SKM-1 (cell line): Measurements from ENCODE around the gene FAF1.
"Not testable (repeated sequence)": the region's sequence is repeated elsewhere in the genome, so short reads cannot be mapped to it uniquely, and the experiment has no call there.

Experiments used
- DNase-seq: peaks from one replicate; lab custom pipeline; 2025; ENCODE audit not compliant: unreplicated experiment; lab: John Stamatoyannopoulos, UW

FAF1 gene

DNA sequence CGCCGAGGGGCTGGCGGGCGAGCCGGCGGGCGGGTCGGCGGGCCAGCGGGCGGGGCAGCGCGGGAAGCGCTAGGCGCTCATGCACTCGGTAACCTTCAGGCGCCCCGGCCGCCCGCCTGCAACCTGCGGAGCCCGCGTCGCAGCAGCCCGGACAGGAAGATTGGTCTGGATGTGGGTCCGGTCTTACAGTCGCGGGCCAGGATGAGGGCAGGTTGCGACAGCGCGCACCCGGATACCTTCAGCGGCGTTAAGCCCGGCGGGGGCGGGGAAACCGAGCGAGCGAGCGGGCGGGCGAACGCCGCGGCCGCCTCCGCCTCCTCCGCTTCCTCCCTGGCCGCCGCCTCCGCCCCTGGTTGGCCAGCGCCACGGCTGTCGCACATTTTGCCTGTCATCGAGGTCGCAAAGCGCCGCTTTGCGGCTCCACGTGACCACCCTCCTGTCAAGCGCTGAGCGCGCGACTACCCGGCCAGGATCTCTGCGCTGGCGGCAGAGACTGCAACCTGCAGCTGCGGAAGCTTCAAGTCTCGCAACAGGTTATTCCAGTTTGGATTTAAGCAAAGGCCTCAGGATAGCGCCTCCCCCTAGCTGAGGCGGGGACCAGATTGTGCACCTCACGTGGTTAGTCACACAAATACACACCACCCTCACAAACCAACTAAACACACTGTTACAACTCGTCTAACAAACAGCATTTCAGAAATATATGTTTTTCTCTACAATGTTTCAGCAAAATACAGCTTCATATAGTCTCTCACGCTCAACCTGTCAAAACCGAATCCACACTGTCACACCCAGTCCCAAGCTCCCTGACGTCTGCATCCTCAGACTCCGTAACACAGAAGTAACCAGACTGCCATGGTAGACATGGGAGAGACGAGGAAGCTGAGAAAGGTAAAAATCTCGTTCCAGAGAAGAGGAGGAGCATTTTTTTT lies at the start of gene FAF1:
TSS of gene FAF1 (minus strand) at position 355 of the 932 bp plus-strand sequence. CDS start 456 bp downstream, outside the sequence.
- DNase-seq = peak; percentile 91

GRCh38 chr1:51009381-51009780 lies 49.3 kb upstream of the FAF1 start:
- DNase-seq = no peak

DNA sequence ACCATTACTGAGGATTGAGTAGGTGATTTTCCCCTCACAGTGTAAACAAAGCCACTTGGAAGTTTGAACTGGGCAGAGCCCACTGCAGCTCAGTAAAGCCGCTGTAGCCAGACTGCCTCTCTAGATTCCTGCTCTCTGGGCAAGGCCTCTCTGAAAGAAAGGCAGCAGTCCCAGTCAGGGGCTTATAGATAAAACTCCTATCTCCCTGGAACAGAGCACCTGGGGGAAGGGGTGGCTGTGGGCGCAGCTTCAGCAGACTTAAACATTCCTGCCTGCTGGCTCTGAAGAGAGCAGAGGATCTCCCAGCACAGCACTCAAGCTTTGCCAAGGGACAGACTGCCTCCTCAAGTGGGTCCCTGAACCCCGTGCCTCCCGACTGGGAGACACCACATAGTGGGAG lies 45.5 kb upstream of the FAF1 start:
- not testable (repeated sequence) for DNase-seq

DNA sequence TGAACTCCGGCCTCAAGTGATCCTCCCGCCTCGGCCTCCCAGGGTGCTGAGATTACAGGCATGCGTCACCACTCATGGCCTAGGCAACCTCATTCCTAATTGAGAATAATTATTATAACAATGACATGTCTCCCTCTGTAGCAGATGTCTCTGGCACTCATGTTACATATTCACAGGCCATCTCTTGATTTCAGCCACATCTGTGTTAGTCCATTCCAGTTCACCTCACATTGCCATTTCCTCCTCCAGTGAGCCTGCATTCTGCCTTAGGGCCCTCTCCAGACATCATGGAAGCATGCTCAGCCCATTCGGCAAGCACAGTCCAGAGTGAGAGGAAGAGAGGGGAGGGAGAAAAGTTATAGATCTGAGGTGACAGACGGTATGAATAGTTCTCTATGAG lies 42.4 kb upstream of the FAF1 start:
- DNase-seq = no peak

- no peak for DNase-seq
Observed at GRCh38 chr1:51000651-51001050, 40.6 kb upstream of the FAF1 start.

GRCh38 chr1:51000160-51000559 lies 40.1 kb upstream of the FAF1 start:
- DNase-seq = no peak

DNA sequence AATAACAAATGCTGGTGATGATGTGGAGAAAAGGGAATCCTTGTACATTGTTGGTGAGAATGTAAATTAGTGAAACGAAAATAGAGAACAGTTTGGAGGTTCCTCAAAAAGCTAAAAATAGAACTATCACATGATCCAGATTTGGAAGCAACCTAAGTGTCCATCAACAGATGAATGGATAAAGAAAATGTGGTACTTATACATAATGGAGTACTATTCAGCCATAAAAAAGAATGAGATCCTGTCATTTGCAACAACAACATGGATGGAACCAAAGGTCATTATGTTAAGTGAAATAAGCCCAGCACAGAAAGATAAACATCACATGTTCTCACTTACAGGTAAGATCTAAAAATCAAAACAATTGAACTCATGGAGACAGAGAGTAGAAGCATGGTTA lies 39.3 kb upstream of the FAF1 start:
- DNase-seq = not testable (repeated sequence)

- no peak for DNase-seq
Observed at GRCh38 chr1:50996083-50996482, 36.0 kb upstream of the FAF1 start.

GRCh38 chr1:50995651-50996050 lies 35.6 kb upstream of the FAF1 start:
- DNase-seq = no peak

DNA sequence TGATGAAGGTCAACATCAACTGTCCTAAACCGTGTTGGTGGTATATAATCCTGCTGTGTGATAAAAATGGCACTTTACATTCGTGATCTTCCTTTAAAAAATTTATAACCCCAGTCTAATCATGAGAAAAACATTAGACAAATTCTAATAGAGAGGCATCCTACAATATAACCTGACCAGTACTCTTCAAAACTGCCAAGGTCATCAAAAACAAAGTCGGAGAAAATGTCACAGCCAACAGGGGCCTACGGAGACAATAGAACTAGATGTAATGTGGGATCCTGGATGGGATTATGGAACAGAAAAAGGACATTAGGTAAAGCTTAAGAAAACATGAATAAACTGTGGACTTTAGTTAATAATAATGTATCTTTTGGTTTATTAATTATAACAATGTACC lies 34.9 kb upstream of the FAF1 start:
- no peak for DNase-seq

DNA sequence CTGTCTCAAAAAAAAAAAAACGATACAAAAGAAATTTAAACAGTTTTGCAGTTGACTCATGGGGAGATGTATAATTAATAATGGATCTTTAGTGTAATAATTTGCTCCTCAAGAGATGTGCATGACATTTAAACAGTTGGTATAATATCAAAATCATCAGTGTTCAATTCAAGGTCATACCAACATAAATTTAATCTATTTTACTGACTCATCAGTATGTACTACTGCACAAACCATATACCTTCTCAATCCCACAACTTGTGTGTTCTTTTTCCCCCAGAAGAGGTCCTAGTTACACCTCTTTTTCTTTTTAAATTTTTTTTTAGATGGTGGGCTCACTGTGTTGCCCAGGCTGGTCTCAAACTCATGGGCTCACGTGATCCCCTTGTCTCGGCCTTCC lies 33.6 kb upstream of the FAF1 start:
- no peak for DNase-seq

DNA sequence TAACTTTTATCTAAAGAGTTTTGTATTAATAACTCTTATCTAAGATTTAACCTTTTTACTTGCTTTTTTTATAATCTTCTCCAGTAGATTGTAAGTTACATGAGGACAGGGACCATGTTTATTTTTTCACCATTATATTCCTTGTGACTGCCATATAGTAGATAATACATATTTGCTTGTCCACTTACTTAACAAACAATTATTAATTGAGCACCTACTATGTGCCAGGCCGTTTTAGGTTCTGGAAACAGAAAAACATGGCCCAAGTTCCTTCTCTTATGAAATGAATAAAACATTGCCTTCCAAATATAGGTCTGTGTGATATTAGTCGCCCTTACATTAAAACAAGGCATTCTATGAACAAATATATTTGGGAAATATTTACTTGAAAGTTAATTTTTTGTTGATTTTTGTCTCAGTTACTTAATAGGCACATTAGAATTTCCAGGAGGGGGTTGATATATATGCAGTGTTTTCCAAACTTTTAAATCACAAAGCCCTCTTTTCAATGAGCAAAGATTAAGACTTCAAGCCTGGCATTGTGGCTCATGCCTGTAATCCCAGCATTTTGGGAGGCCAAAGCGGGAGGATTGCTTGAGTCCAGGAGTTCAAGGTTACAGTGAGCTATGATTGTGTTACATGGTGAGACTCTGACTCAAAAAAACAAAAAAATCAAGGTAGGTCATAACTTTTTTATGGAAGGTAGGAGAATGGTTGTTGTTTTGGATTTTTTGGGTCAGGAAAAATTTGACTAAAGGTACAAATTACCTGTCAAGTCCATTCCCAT lies 32.7 kb upstream of the FAF1 start:
- DNase-seq = no peak

- DNase-seq = no peak
Observed at GRCh38 chr1:50989694-50990093, 29.6 kb upstream of the FAF1 start.

DNA sequence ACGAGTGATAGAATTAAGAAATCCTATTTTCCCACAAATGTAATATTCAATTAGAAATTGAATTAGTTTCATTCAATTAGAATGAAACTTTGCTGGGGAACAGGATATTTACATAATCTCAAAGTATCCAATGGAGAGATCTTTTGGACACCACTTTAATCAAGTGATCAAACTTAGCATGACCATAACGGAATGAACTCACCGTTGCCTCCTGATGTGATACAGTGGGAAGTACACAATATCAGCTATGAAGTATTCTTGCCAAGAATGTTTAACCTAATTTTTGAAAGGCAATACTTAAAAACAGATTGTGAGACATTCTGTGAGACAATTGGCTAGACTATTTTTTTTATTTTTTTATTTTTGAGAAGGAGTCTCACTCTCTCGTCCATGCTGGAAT lies 26.6 kb upstream of the FAF1 start:
- no peak for DNase-seq

DNA sequence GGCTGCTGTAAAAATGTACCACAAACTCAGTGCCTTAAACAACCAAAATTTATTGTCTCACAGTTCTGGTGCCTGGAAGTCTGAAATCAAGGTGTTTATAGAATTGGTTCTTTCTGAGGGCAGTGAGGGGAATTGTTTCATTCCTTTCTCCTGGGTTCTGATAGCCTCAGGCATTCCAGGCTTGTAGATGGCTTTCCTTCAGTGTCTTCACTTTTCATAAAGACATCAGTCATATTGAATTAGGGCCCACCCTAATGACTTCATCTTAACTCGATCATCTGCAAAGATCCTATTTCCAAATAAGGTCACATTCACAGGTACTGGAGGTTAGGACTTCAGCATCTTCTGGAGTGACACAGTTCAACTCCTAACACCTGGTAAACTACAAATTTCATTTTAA lies 25.0 kb upstream of the FAF1 start:
- DNase-seq = no peak

DNA sequence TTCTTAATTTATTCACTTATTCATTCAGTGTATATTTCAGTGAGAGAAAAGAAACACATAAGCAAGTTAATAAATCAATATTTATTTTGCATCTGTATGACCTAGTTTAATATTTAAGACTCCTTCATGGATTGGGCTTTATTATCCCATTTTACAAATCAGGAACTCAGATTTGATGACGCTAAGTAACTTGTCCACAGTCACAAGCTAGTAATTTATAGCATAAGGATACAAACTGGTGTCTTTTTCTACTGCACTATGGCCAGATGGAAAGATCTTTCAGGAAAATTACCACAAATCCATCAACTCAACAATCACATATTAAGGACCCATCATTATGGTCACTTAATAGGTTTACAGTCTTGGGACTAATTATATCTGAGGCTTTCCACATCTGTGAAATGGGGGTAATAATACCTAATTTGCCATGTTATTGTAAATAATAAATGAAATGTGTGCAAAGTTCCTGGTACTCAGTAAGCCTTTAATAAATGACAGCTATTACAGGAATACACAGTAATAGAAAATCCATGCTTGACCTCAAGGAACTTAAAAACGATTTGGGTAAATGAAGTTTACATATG lies 23.2 kb upstream of the FAF1 start:
- DNase-seq = no peak

GRCh38 chr1:50982611-50983010 lies 22.5 kb upstream of the FAF1 start:
- no peak for DNase-seq

DNA sequence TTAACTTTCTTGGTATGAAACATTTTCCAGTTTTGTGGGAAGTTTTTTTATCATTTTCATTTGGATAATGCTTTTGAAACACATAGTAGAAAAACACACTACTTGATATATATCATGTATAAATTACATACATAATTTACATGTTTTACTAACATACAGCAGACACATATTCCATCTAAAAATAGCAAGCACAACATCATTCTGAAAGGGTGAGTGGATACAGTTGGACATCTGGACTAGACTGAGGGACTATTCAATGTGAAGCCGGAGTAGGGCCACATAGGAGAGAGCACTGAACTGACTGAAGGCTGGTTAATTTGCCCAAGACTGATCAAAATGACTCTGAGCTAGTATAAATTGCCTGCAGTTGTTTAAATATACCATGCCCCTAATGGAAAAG lies 21.7 kb upstream of the FAF1 start:
- DNase-seq = no peak

- no peak for DNase-seq
Observed at GRCh38 chr1:50980505-50980904, 20.4 kb upstream of the FAF1 start.

DNA sequence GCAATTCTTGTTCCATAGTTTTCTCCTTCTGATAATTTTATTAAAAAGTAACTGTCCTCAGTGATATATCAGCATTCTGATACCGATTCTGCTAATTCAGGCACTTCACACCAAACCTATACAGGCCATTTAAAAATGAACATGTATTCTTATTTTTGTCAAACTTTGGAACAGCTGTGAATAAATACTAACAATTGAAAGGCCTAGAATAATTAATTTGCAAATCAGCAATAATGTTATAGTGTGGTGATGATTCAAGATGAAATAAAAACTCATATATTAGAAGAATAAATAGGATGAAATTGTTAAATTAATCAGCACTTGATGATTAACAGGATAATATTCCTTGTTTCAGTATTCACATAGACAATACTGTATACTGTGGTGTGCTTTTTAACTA lies 19.9 kb upstream of the FAF1 start:
- no peak for DNase-seq

- DNase-seq = no peak
Observed at GRCh38 chr1:50978852-50979781, 19.1 kb upstream of the FAF1 start.
